ENCODE measurements around the gene FRG2B.

GRCh38 chr10:133614830-133615580 lies 11.6 kb downstream of the FRG2B start:
- TF ChIP-seq CTCF (IDR thresholded peaks at IDR 0.05) (no peak), POLR2A (IDR thresholded peaks at IDR 0.05) (no peak)
